GM19193 (cell line): Measurements from ENCODE around the gene ANKIB1.

Source experiments
- POLR2A ChIP-seq: IDR thresholded peaks from 4 replicates; pipeline ENCODE4 v1.6.1; 2011; ENCODE audit not compliant: insufficient read depth, insufficient read length; ENCODE audit errors: extremely low read depth

ANKIB1 gene

DNA sequence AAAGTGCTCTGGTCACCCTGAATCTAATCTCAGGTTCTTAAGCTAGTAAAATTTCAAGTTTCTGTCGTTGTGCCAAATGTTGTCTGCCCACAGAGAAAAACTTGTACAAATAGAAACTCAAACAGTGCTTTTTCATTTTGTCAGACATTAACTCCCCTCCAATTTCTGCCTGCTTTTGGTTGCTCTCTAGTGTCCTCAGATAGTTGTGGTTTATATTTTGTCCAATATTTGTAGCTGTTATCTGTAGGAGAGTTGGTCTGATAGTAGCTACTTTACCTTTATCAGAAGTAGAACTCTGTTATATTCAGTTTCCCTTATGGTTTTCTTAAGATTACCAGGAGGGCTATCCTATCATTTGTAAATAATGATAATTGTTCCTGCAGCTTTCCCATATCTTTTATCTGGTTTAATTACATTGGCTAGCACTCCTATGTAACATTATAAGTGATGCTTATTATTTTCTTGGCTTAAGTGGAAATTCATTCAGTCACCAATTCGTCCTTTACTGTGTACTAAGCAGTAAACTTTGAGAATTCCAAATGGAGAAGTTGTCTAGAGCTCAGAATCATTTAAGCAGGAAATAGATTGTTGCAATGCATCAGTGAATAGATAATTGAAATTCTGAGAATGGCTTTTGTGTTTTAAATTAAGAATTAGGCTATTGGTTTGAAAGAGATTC is 91.0 kb downstream of the ANKIB1 start:
- TF ChIP-seq POLR2A, result no peak

DNA sequence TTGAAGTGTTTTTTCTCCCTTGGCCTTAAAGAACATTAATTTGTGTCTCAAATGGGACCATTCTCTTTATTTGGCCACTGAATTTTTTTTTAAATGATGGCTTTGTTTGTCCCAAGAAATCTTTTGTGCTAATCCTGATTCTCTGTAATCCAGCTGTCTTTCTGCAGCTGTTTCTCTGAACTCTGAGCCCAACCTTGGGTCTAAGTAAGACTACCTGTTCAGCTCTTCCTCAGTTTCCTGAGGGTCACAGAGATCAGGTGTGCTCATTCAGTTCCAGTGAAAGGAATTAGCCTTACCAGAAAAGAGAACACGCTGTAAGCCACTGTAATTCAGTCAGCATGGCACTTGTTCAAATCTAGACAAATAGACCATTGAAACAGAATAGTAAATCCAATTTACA is 94.2 kb downstream of the ANKIB1 start:
- no peak for TF ChIP-seq POLR2A

DNA sequence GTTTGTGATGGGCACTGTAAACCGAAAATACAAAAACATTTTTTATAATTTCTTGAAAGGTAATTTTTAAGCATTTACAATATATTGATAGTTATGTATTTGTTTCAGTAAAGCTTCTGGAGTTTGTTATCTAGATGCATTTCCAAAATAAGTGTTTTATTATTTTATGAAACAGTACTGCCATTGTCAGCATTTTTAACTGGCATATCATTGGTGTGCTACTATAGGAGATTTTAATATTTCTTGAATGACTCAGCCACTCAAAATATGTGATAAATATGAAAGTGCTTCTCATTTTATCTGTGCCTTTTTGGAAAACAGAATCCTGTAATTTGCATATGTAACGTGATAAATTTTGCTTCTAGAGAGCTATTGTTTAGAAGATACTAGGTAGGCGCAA is 97.9 kb downstream of the ANKIB1 start:
- TF ChIP-seq POLR2A, result no peak

DNA sequence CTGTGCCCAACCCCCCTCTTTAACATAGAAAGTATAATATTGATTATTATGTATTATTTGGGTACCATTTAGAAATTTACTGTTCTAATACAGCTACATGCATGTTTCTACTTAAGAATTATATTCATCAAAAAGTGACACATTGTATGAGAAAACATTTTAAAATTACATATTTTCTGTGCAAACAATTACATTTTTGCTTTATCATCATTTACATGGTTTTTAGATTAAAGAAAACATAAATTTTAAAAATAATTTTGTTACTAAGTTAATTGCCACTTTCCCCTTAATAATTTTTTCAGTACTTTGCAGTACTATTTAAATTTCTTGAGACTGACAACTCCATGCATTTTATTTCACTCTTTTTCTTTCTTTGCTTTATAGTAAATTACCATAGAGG is 106.2 kb downstream of the ANKIB1 start:
- TF ChIP-seq POLR2A, result no peak

DNA sequence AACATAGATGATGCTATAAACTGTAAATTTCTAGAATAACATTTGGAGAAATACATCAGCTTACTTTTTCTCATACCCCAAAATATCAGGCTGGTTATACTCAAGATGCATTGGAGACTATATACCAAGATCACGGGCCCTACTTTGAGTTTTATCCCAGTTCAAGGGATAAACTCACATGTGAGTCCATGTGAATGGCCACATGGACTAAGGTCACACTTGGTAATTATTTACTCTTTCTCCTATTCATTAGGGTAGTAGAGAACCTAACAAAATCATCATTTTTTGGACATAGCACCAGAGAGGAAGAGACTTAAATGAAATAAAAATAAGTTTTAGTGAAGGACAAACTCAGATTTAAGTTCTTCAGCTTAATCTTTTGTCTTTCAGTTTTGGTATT is 108.4 kb downstream of the ANKIB1 start:
- TF ChIP-seq POLR2A, result no peak

DNA sequence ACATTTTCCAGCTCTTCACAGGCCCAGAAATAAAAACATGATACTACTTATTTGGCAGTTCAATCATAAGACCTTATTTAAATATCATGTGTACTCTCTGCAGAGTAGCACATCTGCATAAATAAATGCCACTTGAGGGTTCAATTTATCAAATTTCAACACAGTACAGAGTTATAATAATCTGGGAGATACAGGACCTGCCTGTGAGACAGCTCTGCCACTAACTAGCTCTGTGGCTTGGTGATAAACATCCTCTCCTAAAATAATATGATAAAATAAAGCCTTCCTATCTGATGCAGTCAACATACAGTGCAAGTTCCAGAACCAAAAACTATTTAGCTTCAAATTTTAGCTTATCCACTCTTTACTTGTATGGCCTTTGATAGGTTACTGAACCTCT is 110.6 kb downstream of the ANKIB1 start:
- TF ChIP-seq POLR2A, result no peak

DNA sequence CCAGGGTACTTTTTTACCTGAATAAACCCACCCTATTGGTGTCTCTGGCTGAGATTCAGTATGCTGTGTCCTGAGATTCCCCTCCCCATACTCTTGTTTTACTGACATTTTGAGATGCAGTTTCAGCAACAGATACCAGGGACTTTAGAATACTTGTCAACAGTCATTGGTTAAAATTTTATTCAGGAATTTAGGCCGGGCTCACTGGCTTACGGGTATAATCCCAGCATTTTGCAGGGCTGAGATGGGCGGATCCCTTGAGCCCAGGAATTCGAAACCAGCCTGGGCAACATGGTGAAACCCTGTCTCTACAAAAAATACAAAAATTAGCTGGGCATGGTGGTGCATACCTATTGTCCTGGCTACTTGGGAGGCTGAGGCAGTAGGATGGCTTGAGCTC is 111.5 kb downstream of the ANKIB1 start:
- no peak for TF ChIP-seq POLR2A

DNA sequence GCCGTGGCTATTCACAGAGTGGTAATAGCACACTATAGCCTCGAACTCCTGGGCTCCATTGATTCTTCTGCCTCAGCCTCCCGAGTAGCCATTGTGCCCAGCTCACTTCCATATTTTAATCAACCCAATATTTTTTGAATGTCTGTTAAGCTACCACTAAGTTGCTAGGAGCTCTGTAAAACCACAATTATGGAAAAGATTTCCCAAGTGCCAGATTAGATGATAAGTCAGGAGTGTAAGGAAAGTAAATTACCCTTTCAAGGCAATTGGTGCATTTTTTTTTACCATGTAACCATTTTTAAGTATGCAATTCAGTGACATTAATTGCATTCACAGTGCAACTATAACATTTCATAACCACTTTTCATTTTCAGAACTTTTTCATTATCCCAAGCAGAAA is 114.0 kb downstream of the ANKIB1 start:
- no peak for TF ChIP-seq POLR2A

DNA sequence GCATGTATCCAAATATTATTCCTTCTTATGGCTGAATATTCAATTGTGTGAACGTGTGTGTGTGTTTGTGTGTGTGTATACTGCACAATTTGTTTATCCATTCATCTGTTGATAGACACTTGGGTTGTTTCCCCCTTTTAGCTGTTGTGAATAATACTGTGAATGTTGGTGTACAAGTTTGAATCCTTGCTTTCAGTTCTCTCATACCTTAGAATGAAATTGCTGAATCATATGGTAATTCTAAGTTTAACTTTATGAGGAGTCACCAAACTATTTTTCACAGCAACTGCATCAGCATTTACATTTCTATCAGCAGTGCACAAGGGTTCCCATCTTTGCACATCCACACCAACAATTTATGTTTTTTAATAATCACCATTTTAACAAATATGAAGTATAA is 114.6 kb downstream of the ANKIB1 start:
- no peak for TF ChIP-seq POLR2A

DNA sequence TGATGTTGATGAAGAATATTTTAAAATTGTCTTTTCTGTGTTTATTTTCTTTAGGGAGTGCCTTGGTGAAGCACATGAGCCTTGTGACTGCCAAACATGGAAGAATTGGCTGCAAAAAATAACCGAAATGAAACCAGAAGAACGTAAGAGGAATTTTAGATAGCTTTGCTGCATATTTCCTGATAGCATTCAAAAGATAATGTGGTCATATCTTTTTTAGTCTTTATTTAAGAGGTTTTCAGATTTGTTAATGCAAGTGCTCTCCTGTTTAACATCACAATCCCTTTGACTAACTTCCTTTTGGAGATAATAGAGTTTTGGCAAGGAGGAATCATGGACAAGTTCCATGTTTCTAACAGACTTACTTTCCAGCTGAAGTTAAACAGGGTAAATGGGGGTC is 116.4 kb downstream of the ANKIB1 start:
- no peak for TF ChIP-seq POLR2A

DNA sequence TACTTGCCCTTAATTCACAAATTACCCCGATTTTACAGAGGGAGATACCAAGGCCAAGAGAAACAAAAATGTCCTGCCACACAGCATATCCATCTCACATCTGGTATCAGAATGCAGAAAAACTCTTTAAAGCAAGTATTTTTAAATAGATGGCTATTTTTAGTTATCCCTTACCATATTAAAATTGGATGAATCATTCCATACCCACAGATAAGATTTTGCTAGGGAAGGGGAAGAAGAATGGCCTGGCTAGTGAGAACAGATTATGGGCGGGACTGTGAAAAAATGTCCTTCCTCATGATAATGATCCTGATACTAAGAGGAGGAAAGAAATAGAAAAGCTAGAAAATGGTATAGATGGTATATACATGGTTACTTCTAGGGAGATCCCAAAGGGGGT is 121.0 kb downstream of the ANKIB1 start:
- no peak for TF ChIP-seq POLR2A

DNA sequence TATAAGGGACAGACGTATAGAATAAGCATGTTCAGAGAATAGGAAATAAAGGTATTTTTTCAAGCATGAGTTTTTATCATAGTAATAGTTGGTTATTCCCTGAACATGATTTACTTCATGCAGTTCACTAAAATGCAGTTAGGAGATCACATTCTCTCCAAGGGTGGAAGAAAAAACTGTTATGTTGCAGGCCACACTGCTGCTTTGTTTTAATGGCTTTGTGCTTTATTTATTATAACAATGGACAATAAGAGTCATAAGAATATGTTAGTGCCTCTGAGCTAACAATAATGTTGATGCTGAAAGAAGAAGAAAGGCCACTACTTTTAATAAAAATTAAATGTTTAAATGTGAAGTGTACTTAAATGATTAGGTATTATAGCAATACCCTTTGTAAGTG is 123.0 kb downstream of the ANKIB1 start:
- no peak for TF ChIP-seq POLR2A

DNA sequence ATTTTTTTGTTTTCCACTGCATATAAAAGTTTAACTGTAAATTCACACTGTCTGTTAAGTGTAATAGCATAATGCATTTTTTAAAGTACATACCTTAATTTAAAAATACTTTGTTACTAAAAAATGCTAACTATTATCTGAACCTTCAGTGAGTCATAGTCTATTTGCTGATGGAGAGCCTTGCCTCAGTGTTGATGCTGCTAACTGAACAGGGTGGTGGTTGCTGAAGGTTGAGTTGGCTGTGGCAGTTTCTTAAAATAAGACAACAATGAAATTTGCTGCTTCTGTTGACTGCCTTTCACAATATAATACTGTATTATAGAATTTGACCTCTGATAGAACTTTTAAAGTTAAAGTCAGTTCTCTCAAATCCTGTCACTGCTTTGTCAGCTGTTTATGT is 129.2 kb downstream of the ANKIB1 start:
- TF ChIP-seq POLR2A, result no peak

DNA sequence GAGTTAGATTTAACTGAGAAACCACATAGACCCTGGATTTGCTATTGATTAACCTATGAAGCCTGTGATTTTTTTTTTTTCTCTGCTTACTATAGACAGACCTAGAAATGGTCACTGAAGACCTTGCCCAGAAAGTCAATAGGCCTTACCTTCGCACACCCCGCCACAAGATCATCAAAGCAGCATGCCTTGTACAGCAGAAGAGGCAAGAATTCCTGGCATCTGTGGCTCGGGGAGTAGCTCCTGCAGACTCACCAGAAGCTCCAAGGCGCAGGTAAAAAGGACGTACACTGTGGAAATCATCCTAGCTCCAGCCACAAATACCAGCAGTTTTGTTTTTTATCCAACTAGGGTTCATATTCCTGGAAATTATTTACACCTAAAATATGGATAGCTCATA is 145.3 kb downstream of the ANKIB1 start:
- no peak for TF ChIP-seq POLR2A

DNA sequence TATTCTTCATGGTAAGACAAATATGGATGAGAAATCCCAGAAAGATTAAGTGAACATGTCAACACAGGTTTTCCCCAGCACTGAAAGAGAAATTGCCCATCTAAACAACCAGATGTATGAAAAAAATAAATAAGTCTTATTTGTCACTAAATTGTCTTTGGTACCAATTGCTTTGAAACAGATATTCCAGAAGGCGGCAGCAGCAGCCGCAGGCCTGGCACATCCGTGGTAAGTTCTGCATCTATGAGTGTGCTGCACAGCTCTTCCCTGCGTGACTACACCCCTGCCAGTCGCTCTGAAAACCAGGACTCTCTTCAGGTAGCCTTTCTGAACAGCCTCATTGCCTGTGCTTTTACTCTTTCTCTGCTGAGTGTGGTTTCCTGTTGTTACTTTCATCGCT is 151.8 kb downstream of the ANKIB1 start:
- TF ChIP-seq POLR2A, result no peak

DNA sequence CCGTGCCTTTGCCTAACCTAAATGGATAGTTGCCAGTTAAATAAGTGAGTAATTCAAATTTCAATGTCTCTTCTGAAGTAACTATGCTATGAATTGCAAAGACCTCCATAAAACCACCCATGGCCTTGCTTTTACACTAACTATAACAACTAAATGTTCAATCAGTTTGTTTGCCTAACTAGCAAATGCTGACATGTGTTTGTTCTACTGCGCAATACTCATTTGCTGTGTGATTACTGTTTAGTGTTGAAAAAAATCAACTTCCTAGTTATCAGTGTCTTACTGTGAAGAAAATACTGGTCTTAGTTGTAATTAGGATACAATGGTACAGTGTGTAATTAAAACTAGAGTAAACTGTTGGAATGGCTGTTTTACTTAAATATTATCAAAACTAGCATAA is 154.2 kb downstream of the ANKIB1 start:
- no peak for TF ChIP-seq POLR2A
